GM21423 (cell line): Measurements from ENCODE around the gene PODNL1.
"Not testable (repeated sequence)": the region's sequence is repeated elsewhere in the genome, so short reads cannot be mapped to it uniquely, and the experiment has no call there.

Experiments
- ATAC-seq: cut with Tn5 transposase; IDR thresholded peaks from one replicate; pipeline ENCODE4 v1.9.1; 2021; ENCODE audit warnings: mild to moderate bottlenecking, moderate library complexity; ENCODE audit not compliant: unreplicated experiment

The PODNL1 gene

DNA sequence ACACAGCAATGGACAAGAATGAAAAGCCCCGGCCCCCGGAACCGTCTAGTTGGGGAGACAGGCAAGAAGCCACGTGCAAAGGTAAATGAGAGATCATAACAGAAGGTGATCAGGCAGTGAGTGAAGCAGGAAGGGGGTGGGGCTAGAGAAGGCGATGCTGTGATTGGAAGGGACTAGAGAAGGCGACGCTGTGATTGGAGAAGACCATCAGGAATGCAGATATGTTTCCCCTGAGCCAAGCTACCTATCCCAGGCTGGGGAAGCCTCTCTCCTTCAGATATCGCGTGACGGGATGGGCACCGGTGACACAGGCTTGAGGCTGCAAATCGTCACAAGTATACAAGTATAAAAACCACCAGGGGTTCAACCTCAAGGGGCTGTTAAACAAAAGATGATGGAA is 35.9 kb upstream of the PODNL1 start:
- no peak for ATAC-seq

DNA sequence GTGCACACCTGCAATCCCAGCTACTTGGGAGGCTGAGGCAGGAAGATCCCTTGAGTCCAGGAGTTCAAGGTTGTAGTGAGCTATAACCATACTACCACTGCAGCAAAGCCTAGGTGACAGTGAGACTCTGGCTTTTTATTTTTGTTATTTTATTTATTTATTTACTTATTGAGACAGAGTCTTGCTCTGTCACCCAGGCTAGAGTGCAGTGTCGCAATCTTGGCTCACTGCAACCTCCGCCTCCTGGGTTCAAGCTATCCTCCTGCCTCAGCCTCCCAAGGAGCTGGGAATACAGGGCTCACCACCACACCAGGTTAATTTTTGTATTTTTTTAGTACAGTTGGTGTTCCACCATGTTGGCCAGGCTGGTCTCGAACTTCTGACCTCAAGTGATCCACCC is 35.3 kb upstream of the PODNL1 start:
- not testable (repeated sequence) for ATAC-seq

GRCh38 chr19:13972368-13973155 is 34.3 kb upstream of the PODNL1 start:
- ATAC-seq, result no peak

DNA sequence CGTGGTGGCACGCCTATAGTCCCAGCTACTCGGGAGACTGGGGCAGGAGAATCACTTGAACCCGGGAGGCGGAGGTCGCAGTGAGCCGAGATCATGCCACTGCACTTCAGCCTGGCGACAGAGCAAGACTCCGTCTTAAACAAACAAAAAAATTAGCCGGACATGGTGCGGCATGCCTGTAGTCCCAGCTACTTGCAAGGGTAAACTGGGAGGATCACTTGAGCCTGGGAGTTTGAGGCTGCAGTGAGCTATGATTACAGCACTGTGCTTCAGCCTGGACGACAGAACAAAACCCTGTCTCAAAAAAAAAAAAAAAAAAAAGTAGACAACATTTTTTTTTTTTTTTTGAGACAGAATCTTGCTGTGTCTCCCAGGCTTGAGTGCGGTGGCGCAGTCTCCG is 33.7 kb upstream of the PODNL1 start:
- ATAC-seq, result not testable (repeated sequence)

GRCh38 chr19:13969897-13970296 is 31.7 kb upstream of the PODNL1 start:
- no peak for ATAC-seq

- ATAC-seq, result no peak
Measured at GRCh38 chr19:13968999-13969398, 30.8 kb upstream of the PODNL1 start.

GRCh38 chr19:13968383-13968935 is 30.2 kb upstream of the PODNL1 start:
- no peak for ATAC-seq

DNA sequence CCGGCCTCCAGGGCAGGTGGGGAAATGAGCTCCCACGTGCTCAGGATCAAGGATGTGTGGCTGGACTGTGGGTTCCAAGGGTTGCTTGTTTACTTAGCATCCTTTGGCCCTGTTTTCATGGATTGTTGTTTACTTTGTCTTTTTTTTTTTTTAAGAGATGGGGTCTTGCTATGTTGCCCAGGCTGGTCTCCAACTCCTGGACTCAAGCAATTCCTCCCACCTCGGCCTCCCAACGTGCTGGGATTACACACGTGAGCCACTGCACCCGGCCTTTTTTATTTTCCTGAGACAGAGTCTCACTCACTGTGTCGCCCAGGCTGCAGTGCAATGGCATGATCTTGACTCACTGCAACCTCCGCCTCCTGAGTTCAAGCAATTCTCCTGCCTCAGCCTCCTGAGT is 29.0 kb upstream of the PODNL1 start:
- ATAC-seq, result not testable (repeated sequence)

GRCh38 chr19:13966684-13967128 is 28.5 kb upstream of the PODNL1 start:
- no peak for ATAC-seq

GRCh38 chr19:13965926-13966683 is 27.9 kb upstream of the PODNL1 start:
- ATAC-seq, result no peak

DNA sequence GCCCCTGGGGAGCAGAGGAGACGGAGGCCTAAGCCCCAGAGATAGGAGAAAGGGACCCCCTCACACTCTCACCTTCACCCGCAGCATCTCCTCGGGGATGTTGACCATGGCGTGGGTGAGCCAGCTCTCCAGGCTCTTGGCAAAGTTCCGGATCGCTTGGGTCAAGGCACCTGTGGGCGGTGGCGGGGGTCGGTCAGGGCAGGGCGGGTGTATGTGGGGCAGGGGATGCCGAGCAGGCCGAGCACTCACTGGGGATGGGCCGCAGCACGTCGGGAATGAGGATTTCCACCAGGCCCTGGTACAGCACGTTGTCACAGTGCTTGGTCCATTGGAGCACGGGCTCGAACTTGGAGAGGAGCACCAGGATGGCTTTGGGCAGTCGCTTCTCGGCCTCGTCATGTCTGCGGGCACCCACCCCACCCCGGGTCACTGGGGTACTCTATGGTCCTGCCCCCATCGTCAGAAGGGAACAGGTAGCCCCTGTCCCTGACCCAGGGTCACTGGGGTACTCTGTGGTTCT is 27.2 kb upstream of the PODNL1 start:
- no peak for ATAC-seq

DNA sequence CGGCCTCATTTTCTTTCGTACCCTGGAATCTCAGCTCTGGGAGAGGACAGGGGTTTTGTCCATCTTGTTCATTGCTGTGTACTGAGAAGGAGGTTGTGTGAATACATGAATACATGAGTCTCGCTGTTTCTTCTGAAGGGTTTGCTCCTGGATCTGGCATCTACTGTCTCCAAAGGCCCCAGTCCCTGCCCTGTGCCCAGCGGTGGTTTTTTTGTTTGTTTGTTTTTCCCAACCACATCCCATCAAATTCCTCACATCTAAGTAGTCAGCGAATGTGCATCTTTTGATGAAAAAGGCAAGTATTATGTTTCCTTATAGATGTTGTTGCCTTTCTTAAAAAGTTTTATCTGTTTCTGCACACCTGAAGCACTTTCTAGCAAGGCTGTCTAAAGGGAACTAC is 26.6 kb upstream of the PODNL1 start:
- ATAC-seq, result no peak

DNA sequence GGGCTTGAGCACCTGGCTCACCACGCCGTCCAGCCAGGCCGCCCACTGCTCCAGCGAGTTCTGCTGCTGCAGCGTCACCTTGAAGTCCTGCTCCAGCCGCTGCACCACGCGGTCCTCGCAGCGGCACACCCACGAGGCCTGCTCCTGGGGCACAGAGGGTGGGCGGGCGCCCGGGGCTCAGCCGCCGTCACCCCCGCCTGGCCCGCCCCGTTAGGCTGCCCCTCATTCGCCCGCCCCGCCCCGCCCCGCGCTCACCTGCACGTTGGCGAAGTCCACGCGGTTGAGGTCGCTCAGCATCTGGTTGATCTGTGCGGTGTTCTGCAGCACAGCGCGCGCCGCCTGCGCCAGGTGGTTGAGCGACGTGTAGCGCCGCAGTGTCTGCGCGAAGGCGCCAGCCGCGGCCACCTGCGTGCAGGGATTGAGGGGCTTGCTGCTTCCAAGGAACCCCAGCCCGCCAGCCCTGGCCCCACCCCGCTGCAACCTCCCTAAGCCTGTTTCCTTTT is 25.4 kb upstream of the PODNL1 start:
- ATAC-seq, result no peak

- no peak for ATAC-seq
Measured at GRCh38 chr19:13962699-13963602, 24.7 kb upstream of the PODNL1 start.

GRCh38 chr19:13961826-13962698 is 23.8 kb upstream of the PODNL1 start:
- ATAC-seq, result no peak

DNA sequence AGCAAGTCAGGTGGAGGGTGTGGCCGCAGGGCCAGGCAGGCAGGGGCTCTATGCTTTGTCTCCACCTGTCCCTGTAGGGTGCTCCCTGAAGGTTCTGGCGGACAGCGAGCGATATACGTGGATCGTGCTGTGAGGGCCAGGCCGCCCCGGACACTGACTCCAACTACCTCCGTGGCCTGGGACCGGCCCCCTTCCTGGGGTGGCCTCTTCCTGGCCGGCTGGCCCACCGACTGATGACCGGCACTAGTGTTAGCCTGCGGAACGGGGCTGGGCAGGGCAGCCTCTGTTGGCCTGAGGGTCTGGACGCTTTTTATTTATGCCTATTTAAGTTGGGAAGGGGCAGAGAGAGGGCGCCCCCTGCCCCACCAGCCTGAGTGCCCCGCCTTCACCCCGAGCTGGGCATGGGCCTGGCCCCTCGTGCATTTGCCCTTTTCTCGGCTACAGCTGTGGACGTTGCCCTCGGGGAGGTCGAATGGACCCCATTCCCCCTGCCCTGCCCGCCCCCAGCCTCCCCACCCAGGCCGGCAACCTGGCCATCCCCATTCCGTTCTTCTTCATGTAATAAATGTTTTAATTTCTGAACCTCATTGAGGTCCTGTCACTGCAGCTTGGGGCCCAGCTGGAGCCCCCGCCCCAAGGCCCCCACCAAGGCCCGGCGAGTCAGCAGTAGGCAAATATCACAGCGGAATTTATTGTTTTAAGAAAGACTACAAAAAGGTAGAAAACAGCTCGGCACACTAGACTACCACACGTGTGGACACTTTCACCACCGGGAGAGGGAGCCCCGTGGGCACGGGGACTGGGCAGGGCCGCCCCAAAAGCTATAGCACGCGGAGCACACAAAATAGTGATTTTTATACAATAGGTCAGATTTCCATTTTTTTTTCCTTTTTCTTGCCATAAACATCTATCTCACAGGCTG is 22.9 kb upstream of the PODNL1 start:
- no peak for ATAC-seq

DNA sequence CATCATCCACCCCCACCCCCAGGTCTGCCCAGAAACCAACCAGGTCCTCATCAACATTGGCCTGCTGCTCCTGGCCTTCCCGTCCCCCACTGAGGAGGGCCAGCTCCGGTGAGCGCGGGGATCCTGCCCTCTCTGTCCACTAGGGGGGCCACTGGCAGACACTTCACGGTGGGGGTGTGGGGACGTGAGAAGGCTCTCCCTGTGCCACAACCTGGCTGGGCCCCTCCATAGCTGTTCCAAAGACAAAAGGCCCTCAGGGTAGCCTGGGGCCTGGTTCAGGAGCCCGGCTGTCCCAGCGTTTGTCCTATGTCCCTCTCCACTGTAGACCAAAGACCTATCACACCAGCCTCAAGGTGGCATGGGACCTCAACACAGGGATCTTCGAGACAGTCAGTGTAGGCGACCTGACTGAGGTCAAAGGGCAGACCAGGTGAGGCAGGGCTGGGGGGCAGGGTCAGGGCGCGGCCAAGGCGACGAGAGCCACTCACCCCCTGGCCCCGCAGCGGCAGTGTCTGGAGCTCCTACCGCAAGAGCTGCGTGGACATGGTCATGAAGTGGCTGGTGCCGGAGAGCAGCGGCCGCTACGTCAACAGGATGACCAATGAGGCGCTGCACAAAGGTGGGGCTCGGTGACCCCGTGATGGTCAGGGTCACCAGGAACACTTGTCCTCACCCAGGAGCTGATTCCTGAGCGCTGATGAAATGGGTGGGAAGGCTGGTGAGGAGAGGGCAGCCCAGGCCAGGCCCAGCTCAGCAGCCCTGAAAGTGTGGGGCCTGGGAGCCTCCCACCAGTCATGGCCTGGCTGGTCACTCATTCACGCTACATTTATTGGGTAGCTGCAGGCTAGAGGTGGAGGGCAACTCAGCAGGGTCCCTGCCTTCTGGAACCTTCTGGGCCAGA is 22.0 kb upstream of the PODNL1 start:
- ATAC-seq, result no peak
